Type B pancreatic cell (in vitro differentiated cells): ENCODE measurements around the gene ALOXE3. TPM values are rescaled to one million over a fixed set of nuclear protein-coding genes. Genes with fewer than 3 reads are reported as not detected.
"Not testable (repeated sequence)": the region's sequence is repeated elsewhere in the genome, so short reads cannot be mapped to it uniquely, and the experiment has no call there.

Source experiments
- DNase-seq: peaks from one replicate; pipeline ENCODE4 v3.0.0; 2021; ENCODE audit warnings: mixed read lengths; ENCODE audit not compliant: unreplicated experiment; ENCODE audit errors: extremely low spot score
- H3K27ac Mint-ChIP-seq: 2 replicates; pipeline ENCODE4 v1.8.0; 2021; ENCODE audit warnings: mild to moderate bottlenecking, mixed read lengths
- H3K27me3 Mint-ChIP-seq: 2 replicates; pipeline ENCODE4 v1.8.0; 2021; ENCODE audit warnings: mixed read lengths
- H3K36me3 Mint-ChIP-seq: 2 replicates; pipeline ENCODE4 v1.8.0; 2021; ENCODE audit warnings: mixed read lengths
- H3K4me1 Mint-ChIP-seq: one replicate; pipeline ENCODE4 v1.8.0; 2021; ENCODE audit warnings: mixed read lengths; ENCODE audit not compliant: unreplicated experiment
- H3K4me3 Mint-ChIP-seq: 2 replicates; pipeline ENCODE4 v1.8.0; 2021; ENCODE audit warnings: mild to moderate bottlenecking, mixed read lengths
- H3K9me3 Mint-ChIP-seq: 2 replicates; pipeline ENCODE4 v1.8.0; 2021; ENCODE audit warnings: mixed read lengths
- total RNA-seq: library from RNA; stranded (reverse); gene quantifications from 2 replicates; pipeline ENCODE4 v1.2.1, GENCODE V29; 2021; ENCODE audit warnings: low replicate concordance
- TF ChIP-seq, protein P1 (sequence below): fragments of 200-600 bp; sonication (generic); conservative IDR thresholded peaks from 2 replicates; pipeline ENCODE4 v1.5.0; 2021; ENCODE audit warnings: antibody characterized with exemption, mild to moderate bottlenecking

The ALOXE3 gene
- total RNA-seq, 1 donor from 2014 or later = not detected

- TF ChIP-seq, protein P1, sequence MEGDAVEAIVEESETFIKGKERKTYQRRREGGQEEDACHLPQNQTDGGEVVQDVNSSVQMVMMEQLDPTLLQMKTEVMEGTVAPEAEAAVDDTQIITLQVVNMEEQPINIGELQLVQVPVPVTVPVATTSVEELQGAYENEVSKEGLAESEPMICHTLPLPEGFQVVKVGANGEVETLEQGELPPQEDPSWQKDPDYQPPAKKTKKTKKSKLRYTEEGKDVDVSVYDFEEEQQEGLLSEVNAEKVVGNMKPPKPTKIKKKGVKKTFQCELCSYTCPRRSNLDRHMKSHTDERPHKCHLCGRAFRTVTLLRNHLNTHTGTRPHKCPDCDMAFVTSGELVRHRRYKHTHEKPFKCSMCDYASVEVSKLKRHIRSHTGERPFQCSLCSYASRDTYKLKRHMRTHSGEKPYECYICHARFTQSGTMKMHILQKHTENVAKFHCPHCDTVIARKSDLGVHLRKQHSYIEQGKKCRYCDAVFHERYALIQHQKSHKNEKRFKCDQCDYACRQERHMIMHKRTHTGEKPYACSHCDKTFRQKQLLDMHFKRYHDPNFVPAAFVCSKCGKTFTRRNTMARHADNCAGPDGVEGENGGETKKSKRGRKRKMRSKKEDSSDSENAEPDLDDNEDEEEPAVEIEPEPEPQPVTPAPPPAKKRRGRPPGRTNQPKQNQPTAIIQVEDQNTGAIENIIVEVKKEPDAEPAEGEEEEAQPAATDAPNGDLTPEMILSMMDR = no peak
- Mint-ChIP-seq H3K4me3 (peak overlapping the region; percentile 72), H3K36me3 (no peaks in the 10 kb centered on the region), H3K27ac (peak overlapping the region; percentile 21), H3K9me3 (no peaks in the 10 kb centered on the region), H3K4me1 (no peaks in the 10 kb centered on the region), H3K27me3 (peaks cover 82% of the 10 kb centered on the region)
- DNase-seq = no peak
These were observed 7.4 kb downstream of the ALOXE3 start for GRCh38 chr17:8110907-8111306.

- H3K4me3 Mint-ChIP-seq = peak overlapping the region; percentile 72
- no peaks in the 10 kb centered on the region for H3K36me3 Mint-ChIP-seq
- TF ChIP-seq, protein P1 = peak; percentile 16
- no peaks in the 10 kb centered on the region for H3K4me1 Mint-ChIP-seq
- H3K9me3 Mint-ChIP-seq = no peaks in the 10 kb centered on the region
- H3K27me3 Mint-ChIP-seq = peaks cover 82% of the 10 kb centered on the region
- DNase-seq = no peak
- H3K27ac Mint-ChIP-seq = no peak overlapping the region
These were observed 7.9 kb downstream of the ALOXE3 start for GRCh38 chr17:8110456-8110804.

DNA sequence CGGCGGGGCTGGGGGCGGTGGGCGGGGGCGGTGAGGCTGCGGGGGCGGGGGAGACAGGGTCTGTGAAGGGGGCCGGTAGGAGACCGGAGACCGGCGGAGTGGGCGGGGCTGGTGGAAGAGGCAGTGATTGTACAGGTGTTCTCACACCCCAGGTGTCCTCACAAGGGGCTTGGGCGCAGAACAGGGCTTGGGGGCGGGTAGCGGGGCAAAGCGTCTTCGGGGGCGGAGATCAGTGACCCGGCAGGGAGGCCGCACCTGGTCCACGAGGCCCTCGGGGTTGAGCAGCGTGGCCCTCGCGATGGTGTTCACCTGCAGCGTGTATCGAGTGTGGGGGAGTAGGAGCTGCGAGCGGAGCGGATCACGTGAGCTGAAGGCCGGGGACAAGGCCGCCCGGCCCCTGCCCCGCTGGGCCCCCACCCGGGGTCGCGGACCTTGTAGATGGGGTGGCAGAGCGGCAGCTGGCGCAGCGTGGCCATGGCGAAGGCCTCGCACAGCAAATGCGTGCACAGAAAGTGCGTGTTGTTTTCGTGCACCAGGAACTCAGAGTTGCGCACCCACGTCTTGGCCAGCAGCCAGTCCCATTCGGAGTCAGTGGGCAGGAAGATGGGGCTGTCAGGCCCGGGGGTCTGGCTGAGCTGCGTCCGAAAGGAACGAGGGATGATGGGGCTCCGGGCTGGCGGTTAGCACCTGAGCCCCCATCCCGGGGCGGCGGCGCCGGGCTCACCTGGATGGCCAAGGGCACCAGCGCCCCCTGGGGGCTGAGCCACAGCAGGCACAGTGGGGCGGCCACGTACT, 8.5 kb downstream of the ALOXE3 start:
- TF ChIP-seq, protein P1 = peak; percentile 92
- DNase-seq = no peak
- no peak overlapping the region for H3K27ac Mint-ChIP-seq
- peaks cover 82% of the 10 kb centered on the region for H3K27me3 Mint-ChIP-seq
- no peaks in the 10 kb centered on the region for H3K36me3 Mint-ChIP-seq
- no peaks in the 10 kb centered on the region for H3K4me1 Mint-ChIP-seq
- H3K9me3 Mint-ChIP-seq = no peaks in the 10 kb centered on the region
- peak overlapping the region; percentile 78 for H3K4me3 Mint-ChIP-seq

DNA sequence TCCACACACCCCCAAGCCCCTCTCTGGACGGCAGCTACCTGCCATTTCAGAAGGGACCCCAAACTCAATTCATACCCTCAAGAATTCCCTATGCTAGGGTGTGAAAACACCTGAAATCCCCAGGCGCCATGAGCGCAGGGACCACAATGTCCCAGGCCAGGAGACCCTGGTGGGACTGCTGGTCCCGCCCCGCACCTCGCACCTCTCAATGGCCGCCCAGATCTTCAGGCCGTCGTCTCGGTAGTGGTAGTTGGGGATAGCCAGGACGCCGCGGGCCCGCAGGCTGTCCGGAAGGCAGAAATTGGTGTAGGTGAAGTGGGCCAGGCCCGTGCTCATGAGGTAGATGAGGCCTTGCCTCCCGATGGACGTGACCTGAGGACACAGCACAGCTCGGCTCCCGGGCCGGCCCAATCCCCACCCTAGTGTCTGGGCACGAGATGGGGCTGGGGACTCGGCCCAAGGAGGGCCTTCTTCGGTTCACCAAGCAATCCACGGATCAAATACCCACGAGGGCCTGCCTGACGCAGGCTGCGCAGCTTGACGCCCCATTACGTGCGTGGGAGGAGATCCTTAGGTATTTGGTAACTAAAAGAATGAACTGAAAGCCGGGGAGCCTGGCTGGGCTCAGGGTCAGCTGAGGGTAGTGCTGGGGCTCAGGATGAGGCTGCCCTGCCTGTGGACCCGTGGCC, 9.2 kb downstream of the ALOXE3 start:
- no peak for DNase-seq
- H3K36me3 Mint-ChIP-seq = no peaks in the 10 kb centered on the region
- H3K4me3 Mint-ChIP-seq = no peak overlapping the region
- no peaks in the 10 kb centered on the region for H3K4me1 Mint-ChIP-seq
- H3K27me3 Mint-ChIP-seq = peaks cover 81% of the 10 kb centered on the region
- no peaks in the 10 kb centered on the region for H3K9me3 Mint-ChIP-seq
- TF ChIP-seq, protein P1 = no peak
- H3K27ac Mint-ChIP-seq = no peak overlapping the region

GRCh38 chr17:8106980-8107379, 11.3 kb downstream of the ALOXE3 start:
- DNase-seq, H3K9me3 Mint-ChIP-seq, H3K4me1 Mint-ChIP-seq, H3K36me3 Mint-ChIP-seq, H3K4me3 Mint-ChIP-seq, H3K27ac Mint-ChIP-seq: not testable (repeated sequence)
- peaks cover 73% of the 10 kb centered on the region for H3K27me3 Mint-ChIP-seq

GRCh38 chr17:8105957-8106398, 12.3 kb downstream of the ALOXE3 start:
- Mint-ChIP-seq H3K36me3 (no peaks in the 10 kb centered on the region), H3K4me1 (no peaks in the 10 kb centered on the region), H3K27ac (peak overlapping the region; percentile 46), H3K27me3 (peaks cover 68% of the 10 kb centered on the region), H3K9me3 (no peaks in the 10 kb centered on the region), H3K4me3 (no peak overlapping the region)
- DNase-seq = no peak
- TF ChIP-seq, protein P1 = no peak
